GM12864 (cell line): ENCODE data around the gene ADA.

Source experiments
- DNase-seq: peaks from one replicate; pipeline ENCODE4 v3.0.0-alpha.2; 2011; ENCODE audit warnings: low read depth
- H3K4me3 ChIP-seq: 2 replicates; pipeline ENCODE4 v1.5.1; 2011; ENCODE audit warnings: mild to moderate bottlenecking, low read depth, low read length, control low read depth
- TF ChIP-seq, protein P1 (sequence below): IDR thresholded peaks from 2 replicates; pipeline ENCODE4 v1.5.1; 2011; ENCODE audit warnings: low read depth, mild to moderate bottlenecking, moderate library complexity, low read length, control low read depth, inconsistent platforms; ENCODE audit errors: missing control alignments

ADA gene

DNA sequence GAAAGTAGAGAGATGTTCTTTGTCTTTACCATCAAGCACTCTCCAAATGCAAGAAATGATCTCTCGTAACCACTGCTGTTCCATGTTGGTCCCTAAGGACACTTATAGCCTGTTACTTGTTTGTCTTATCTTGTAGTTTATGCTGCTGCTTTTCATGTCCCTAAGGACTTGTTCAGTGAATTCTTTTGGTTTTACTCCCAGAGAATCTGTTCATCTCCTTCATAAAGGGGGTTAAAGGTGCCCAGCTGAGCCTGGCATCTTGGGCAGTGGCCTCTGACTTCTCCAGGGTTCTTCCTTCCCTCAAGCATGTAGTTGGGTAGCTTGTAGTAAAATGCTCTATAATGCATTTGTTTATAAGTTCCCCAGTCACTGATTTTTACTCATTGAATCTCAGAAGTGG, 70.0 kb downstream of the ADA start:
- TF ChIP-seq, protein P1, sequence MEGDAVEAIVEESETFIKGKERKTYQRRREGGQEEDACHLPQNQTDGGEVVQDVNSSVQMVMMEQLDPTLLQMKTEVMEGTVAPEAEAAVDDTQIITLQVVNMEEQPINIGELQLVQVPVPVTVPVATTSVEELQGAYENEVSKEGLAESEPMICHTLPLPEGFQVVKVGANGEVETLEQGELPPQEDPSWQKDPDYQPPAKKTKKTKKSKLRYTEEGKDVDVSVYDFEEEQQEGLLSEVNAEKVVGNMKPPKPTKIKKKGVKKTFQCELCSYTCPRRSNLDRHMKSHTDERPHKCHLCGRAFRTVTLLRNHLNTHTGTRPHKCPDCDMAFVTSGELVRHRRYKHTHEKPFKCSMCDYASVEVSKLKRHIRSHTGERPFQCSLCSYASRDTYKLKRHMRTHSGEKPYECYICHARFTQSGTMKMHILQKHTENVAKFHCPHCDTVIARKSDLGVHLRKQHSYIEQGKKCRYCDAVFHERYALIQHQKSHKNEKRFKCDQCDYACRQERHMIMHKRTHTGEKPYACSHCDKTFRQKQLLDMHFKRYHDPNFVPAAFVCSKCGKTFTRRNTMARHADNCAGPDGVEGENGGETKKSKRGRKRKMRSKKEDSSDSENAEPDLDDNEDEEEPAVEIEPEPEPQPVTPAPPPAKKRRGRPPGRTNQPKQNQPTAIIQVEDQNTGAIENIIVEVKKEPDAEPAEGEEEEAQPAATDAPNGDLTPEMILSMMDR, result no peak
- no peak overlapping the region for H3K4me3 ChIP-seq
- no peak for DNase-seq

DNA sequence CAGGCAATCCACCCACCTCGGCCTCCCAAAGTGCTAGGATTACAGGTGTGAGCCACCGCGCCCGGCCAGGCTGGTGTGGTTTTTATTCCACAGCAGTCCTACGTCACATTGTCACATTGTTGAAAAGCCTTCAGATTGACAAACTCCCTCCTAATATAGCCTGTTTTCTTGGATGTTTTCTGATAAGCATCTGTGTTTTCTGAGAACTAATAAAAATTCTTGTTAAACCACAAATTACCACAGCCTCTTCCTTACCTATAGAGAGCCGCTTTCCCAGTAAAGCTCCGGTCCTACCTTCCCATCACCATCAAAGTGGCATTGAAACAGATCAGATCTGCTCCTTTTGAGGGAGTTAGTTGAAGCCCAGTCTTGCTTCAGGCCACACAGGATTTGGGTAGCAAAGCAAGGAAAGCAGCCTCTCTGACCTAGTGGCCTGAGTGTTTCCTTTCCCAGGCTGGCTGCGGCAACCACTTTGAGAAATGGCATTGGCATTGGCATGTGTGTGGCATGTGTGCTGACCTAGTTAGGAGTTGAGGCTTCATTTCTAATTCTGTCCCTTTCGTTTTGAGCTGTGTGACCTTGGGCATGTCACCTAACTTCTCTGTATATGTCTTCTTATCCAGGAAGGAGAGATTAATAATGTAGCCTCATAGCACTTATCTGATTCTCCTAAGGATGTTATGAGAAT, 70.8 kb downstream of the ADA start:
- TF ChIP-seq, protein P1, result no peak
- no peak for DNase-seq

DNA sequence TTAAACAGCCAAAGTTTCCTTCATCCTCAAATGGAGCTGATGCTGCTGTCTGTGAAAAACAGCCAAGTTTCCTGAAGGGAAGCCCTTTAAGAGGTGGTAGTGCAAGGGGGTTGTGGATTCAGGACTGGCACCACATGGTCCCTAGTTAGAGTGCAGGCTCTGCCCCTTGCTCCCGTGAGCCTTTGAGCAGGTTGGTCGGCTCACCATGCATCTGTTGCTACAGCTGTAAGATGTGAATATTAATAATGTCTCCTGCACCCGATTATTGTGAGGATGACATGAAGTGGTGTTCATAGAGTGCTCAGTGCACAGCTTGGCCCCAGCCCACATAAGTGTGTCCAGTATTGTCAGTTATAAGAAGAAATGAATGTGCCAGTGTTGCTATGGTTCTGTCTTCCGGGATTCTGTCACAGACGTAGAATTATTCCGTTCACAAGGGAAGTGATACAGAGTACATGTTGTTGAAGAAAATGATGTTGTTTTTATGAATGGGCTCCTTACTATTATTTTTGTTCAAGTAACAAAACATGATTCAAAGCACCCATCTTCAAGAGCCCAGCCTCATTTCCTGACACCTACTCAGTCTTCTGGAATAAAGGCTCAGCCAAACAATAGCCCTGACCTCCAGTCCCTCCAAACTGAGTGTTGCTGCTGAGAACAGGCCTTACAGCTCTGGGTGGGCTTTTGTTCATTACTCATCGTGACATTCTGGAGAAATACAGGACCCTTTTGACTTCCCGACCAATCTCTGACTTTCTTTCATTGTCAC, 72.0 kb downstream of the ADA start:
- TF ChIP-seq, protein P1, result no peak
- H3K4me3 ChIP-seq, result no peak overlapping the region
- DNase-seq, result no peak

More for the DNA sequence above, 70.8 kb downstream of the ADA start:
- no peak overlapping the region for H3K4me3 ChIP-seq

DNA sequence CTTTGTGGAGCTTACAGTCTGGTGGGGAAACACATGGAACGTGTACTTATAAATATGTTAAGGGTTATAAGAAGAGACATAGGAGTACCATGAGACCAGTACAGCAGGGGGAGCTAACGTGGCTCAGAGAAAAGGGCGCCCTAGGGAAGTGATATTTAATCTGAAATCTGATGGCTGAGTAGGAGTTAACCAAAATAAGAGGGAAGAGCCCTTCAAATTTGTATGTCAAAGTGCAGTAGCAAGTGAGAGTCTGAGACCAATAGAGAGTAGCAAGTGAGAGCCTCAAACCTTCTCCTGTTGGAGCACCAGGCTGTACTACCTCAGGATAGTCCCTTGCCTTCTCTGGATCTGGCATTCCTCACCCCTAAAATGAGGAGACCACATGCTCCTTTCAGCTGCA, 75.2 kb downstream of the ADA start:
- DNase-seq, result no peak
- H3K4me3 ChIP-seq, result no peak overlapping the region
- TF ChIP-seq, protein P1, result peak; percentile 53

DNA sequence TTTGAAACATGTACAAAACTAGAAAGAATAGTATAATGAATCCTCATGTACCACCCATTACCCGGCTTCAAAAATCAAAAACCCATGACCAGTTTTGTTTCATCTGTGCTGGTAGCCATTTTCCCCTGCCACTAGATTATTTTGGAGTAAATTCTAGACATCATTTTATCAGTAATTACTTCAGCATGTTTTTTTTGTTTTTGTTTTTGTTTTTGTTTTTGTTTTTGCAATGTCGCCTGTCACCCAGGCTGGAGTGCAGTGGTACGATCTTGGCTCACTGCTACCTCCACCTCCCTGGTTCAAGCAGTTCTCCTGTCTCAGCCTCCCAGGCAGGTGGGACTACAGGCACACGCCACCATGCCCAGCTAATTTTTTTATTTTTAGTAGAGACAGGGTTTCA, 77.1 kb downstream of the ADA start:
- no peak overlapping the region for H3K4me3 ChIP-seq
- TF ChIP-seq, protein P1, result no peak

DNA sequence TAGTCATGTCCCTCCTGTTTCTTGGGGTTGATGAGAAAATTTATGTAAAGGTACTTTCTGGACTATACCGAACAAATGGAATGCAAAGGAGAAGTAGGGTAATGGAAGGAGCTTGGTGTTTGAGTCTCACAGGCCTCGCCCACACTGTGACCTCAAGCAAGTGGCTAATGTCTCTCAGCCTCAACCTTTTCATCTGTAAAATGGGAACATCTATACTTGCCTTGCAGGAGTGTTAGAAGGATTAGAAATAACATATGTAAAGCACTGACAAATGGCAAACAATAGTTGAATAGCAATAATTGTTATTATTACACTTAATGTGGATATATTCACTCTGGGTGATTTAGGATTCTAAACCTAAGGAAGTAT, 78.0 kb downstream of the ADA start:
- TF ChIP-seq, protein P1, result no peak
- no peak for DNase-seq
- no peak overlapping the region for H3K4me3 ChIP-seq

More for the DNA sequence above, 77.1 kb downstream of the ADA start:
- no peak for DNase-seq
